ENCODE data around the gene SMAD3.

SMAD3 gene

GRCh38 chr15:67196222-67196621, 130.8 kb downstream of the SMAD3 start:
- DNase-seq (ENCODE audit: low read depth, low spot score): no peak

GRCh38 chr15:67196672-67197363, 131.4 kb downstream of the SMAD3 start:
- no peak for DNase-seq (ENCODE audit: low read depth, low spot score)

GRCh38 chr15:67197364-67197695, 131.9 kb downstream of the SMAD3 start:
- no peak for DNase-seq (ENCODE audit: low read depth, low spot score)

GRCh38 chr15:67198157-67198754, 132.9 kb downstream of the SMAD3 start:
- DNase-seq (ENCODE audit: low read depth, low spot score): no peak

GRCh38 chr15:67199391-67199790, 134.0 kb downstream of the SMAD3 start:
- DNase-seq (ENCODE audit: low read depth, low spot score): no peak

- no peak for DNase-seq (ENCODE audit: low read depth, low spot score)
Measured at GRCh38 chr15:67199881-67200763, 134.7 kb downstream of the SMAD3 start.

- DNase-seq (ENCODE audit: low read depth, low spot score): no peak
Measured at GRCh38 chr15:67201136-67201535, 135.7 kb downstream of the SMAD3 start.

- DNase-seq (ENCODE audit: low read depth, low spot score): no peak
Measured at GRCh38 chr15:67202091-67202490, 136.7 kb downstream of the SMAD3 start.

GRCh38 chr15:67202991-67203390, 137.6 kb downstream of the SMAD3 start:
- no peak for DNase-seq (ENCODE audit: low read depth, low spot score)

- no peak for DNase-seq (ENCODE audit: low read depth, low spot score)
Measured at GRCh38 chr15:67207555-67208207, 142.3 kb downstream of the SMAD3 start.

GRCh38 chr15:67208396-67208795, 143.0 kb downstream of the SMAD3 start:
- DNase-seq (ENCODE audit: low read depth, low spot score): no peak

- DNase-seq (ENCODE audit: low read depth, low spot score): no peak
Measured at GRCh38 chr15:67210555-67211168, 145.3 kb downstream of the SMAD3 start.

- DNase-seq (ENCODE audit: low read depth, low spot score): no peak
Measured at GRCh38 chr15:67212684-67213367, 147.4 kb downstream of the SMAD3 start.

- no peak for DNase-seq (ENCODE audit: low read depth, low spot score)
Measured at GRCh38 chr15:67215102-67215501, 149.7 kb downstream of the SMAD3 start.

- no peak for DNase-seq (ENCODE audit: low read depth, low spot score)
Measured at GRCh38 chr15:67216859-67217258, 151.5 kb downstream of the SMAD3 start.

GRCh38 chr15:67218428-67218827, 153.0 kb downstream of the SMAD3 start:
- DNase-seq (ENCODE audit: low read depth, low spot score): no peak

GRCh38 chr15:67219288-67219687, 153.9 kb downstream of the SMAD3 start:
- DNase-seq (ENCODE audit: low read depth, low spot score): no peak

GRCh38 chr15:67224889-67225288, 159.5 kb downstream of the SMAD3 start:
- no peak for DNase-seq (ENCODE audit: low read depth, low spot score)

GRCh38 chr15:67225336-67225735, 159.9 kb downstream of the SMAD3 start:
- DNase-seq (ENCODE audit: low read depth, low spot score): no peak

GRCh38 chr15:67227431-67227830, 162.0 kb downstream of the SMAD3 start:
- no peak for DNase-seq (ENCODE audit: low read depth, low spot score)

- DNase-seq (ENCODE audit: low read depth, low spot score): no peak
Measured at GRCh38 chr15:67227846-67228245, 162.4 kb downstream of the SMAD3 start.
